Sigmoid colon (tissue), 3 donors: ENCODE results near the gene PAOX.

Source experiments
- POLR2A ChIP-seq, 2 donors: fragments of 450-650 bp; IDR thresholded peaks; one replicate each; pipeline ENCODE4 v1.6.1; 2016; ENCODE audit warnings: antibody characterized with exemption in 2 of 2, mild to moderate bottlenecking in 2 of 2, moderate library complexity in 2 of 2
- TF ChIP-seq, protein P1 (sequence below), 4 experiments: fragments of 450-650 bp in 3 of 4; fragments of 200-600 bp in 1 of 4; IDR thresholded peaks; one replicate each; pipeline ENCODE4 v1.5.1; 2016 to 2019; ENCODE audit warnings: antibody characterized with exemption in 4 of 4, mild to moderate bottlenecking in 3 of 4, moderate library complexity in 2 of 4

DNA sequence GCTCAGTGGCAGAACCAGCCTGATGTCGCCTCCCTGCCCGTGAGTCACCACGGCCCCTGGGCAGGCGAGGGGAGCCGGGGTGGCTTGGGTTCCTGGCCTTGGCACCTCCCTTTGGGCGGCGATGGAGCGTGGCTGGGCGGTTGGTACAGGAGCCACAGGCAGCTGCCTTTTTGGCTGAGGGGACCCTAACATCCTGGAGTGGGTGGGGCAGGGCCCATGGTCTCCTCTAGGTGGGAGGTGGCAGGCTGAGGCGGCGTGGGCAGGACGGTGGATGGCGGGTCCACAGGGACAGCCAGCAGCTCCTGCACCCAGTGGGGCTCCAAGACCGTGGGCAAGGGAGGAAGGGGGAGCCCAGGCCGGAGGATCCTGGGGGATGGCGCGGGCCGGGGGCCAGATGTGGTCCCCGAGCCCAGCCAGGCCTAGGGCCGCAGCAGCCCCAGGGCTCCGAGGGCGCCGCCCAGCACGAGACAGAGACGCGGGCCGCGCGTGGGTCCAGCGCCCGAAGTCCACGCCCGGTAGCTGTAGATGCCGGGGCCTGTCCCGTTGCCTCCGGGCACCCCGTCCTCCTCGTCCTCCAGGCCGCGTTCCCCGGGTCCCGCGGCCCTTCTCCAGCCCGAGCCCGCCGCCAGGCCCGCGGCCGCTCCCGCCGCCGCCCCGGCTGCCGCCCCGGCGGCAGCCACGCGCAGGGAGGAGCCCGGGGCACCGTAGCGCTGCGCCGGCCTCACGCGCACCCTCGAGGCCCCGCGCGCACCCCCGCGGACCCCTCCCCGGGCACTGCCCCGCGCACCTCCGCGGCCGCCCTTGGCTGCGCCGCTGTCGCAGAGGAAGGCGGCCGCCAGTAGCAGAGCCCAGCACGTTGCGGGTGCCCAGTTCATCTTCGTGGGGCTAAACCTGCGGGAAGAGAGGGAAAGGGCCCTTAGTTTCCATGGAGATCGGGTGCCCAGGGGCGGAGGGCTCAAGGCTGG is 44.0 kb downstream of the PAOX start:
- TF ChIP-seq POLR2A (IDR thresholded peaks at IDR 0.05), result no peak
- TF ChIP-seq, protein P1, sequence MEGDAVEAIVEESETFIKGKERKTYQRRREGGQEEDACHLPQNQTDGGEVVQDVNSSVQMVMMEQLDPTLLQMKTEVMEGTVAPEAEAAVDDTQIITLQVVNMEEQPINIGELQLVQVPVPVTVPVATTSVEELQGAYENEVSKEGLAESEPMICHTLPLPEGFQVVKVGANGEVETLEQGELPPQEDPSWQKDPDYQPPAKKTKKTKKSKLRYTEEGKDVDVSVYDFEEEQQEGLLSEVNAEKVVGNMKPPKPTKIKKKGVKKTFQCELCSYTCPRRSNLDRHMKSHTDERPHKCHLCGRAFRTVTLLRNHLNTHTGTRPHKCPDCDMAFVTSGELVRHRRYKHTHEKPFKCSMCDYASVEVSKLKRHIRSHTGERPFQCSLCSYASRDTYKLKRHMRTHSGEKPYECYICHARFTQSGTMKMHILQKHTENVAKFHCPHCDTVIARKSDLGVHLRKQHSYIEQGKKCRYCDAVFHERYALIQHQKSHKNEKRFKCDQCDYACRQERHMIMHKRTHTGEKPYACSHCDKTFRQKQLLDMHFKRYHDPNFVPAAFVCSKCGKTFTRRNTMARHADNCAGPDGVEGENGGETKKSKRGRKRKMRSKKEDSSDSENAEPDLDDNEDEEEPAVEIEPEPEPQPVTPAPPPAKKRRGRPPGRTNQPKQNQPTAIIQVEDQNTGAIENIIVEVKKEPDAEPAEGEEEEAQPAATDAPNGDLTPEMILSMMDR (IDR thresholded peaks at IDR 0.05), result no peak
